HepG2 (cell line): Measurements from ENCODE around the gene ARHGAP10. TPM values are rescaled to one million over a fixed set of nuclear protein-coding genes. Genes with fewer than 3 reads are reported as not detected.

Experiments used
- ATAC-seq: fragments of 200-7000 bp; cut with Tn5 transposase; 3 replicates; pipeline ENCODE4 v1.9.1; 2020; ENCODE audit warnings: mild to moderate bottlenecking, moderate library complexity
- BruUV-seq: library from RNA; stranded (reverse); fragments of 400-500 nt; replicated peaks from 2 replicates; lab custom pipeline; 2021; lab: Mats Ljungman, UMichigan
- CTCF ChIA-PET: fragments of 300-600 bp; formaldehyde crosslinking; extraction: SDS; loops from one replicate; lab custom pipeline; 2021; ENCODE audit warnings: low total read pairs, inconsistent platforms, low intra/inter-chr PET ratio; lab: Yijun Ruan, JAX
- POLR2A ChIA-PET: fragments of 350-600 bp; sonication (Branson Sonifier 250); formaldehyde crosslinking; loops from one replicate; lab custom pipeline; 2020; ENCODE audit warnings: antibody characterized with exemption, inconsistent platforms; lab: Yijun Ruan, JAX
- DNase-seq: peaks from one replicate; pipeline ENCODE4 v3.0.0-alpha.2; 2015; ENCODE audit warnings: low spot score
- FAIRE-seq: peaks from 3 replicates; lab custom pipeline; 2011; peaks lifted over from hg19 to GRCh38; lab: Jason Lieb, UNC
- H2AFZ ChIP-seq: one replicate; pipeline ENCODE4 v1.6.1; 2011; ENCODE audit warnings: low read length, inconsistent platforms
- H3K27ac ChIP-seq: fragments of 300-600 bp; 3 replicates; pipeline ENCODE4 v1.8.0; 2011; ENCODE audit warnings: mixed run types, mild to moderate bottlenecking, mixed read lengths, low read length, inconsistent platforms; ENCODE audit not compliant: insufficient read depth; ENCODE audit errors: extremely low read length
- H3K27me3 ChIP-seq, 2 experiments: fragments of 200-600 bp in 1 of 2; 2 replicates in 1 of 2; 3 replicates in 1 of 2; pipeline versions ENCODE4 v1.6.0 to v1.8.0; 2011; ENCODE audit warnings: low read length in 2 of 2, mild to moderate bottlenecking in 2 of 2, moderate library complexity in 2 of 2, inconsistent platforms in 1 of 2; ENCODE audit not compliant: insufficient read depth in 2 of 2, control insufficient read depth in 1 of 2
- H3K36me3 ChIP-seq, 2 experiments: fragments of 200-600 bp in 1 of 2; replicated peaks in 1 of 2; 2 replicates in 1 of 2; 3 replicates in 1 of 2; pipeline versions ENCODE4 v1.5.1 to v1.8.0; 2011; ENCODE audit warnings: low read length in 2 of 2, inconsistent platforms in 1 of 2; ENCODE audit not compliant: insufficient read depth in 2 of 2, control insufficient read depth in 1 of 2
- H3K4me1 ChIP-seq: 2 replicates; pipeline ENCODE4 v1.5.1; 2012; ENCODE audit warnings: low read length, inconsistent platforms; ENCODE audit not compliant: insufficient read depth
- H3K4me2 ChIP-seq: 2 replicates; pipeline ENCODE4 v1.6.0; 2011; ENCODE audit warnings: low read depth, low read length, inconsistent platforms
- H3K4me3 ChIP-seq, 3 experiments: fragments of 200-600 bp in 1 of 3; sonication (generic), shearing (Covaris generic) in 1 of 3; replicated peaks in 1 of 3; 2 replicates each; pipeline ENCODE4 v1.5.1; 2011 to 2016; ENCODE audit warnings: low read length in 3 of 3, inconsistent platforms in 2 of 3, low read depth in 2 of 3, mild to moderate bottlenecking in 2 of 3, control low read depth in 1 of 3, mixed read lengths in 1 of 3; ENCODE audit not compliant: insufficient read depth in 1 of 3
- H3K79me2 ChIP-seq: one replicate; pipeline ENCODE4 v1.6.1; 2011; ENCODE audit warnings: low read length, inconsistent platforms; ENCODE audit not compliant: insufficient read depth
- H3K9ac ChIP-seq: 2 replicates; pipeline ENCODE4 v1.6.0; 2011; ENCODE audit warnings: mild to moderate bottlenecking, low read depth, low read length, inconsistent platforms; ENCODE audit not compliant: insufficient read depth
- H3K9me3 ChIP-seq: 2 replicates; pipeline ENCODE4 v1.5.1; 2012; ENCODE audit warnings: mild to moderate bottlenecking, low read length
- H4K20me1 ChIP-seq: 2 replicates; pipeline ENCODE4 v1.6.0; 2011; ENCODE audit warnings: inconsistent platforms, mild to moderate bottlenecking, low read length, moderate library complexity; ENCODE audit not compliant: insufficient read depth
- ARNT2 ChIP-seq: sonication (generic); formaldehyde crosslinking; IDR thresholded peaks from 2 replicates; pipeline ENCODE4 v1.8.0; 2022; ENCODE audit warnings: mild to moderate bottlenecking, low read depth, missing genetic modification reagents, moderate library complexity
- KDM3A ChIP-seq: IDR thresholded peaks from 2 replicates; pipeline ENCODE4 v1.6.1; 2018; ENCODE audit warnings: low read depth, missing compliant biosample characterization
- NFATC3 ChIP-seq: sonication (generic); formaldehyde crosslinking; IDR thresholded peaks from 2 replicates; pipeline ENCODE4 v1.5.1; 2020; ENCODE audit warnings: mild to moderate bottlenecking, missing genetic modification reagents
- PCBP2 ChIP-seq: fragments of 200-400 bp; formaldehyde crosslinking; optimal IDR thresholded peaks from 2 replicates; pipeline ENCODE3; 2018; ENCODE audit warnings: low read length, low read depth; ENCODE audit not compliant: poor library complexity, severe bottlenecking
- SP2 ChIP-seq: sonication (generic); formaldehyde crosslinking; IDR thresholded peaks from 2 replicates; pipeline ENCODE4 v1.5.1; 2020; ENCODE audit warnings: mild to moderate bottlenecking, missing genetic modification reagents
- ZNF333 ChIP-seq: sonication (generic); formaldehyde crosslinking; IDR thresholded peaks from 2 replicates; pipeline ENCODE4 v1.4.0; 2020; ENCODE audit warnings: mild to moderate bottlenecking, missing genetic modification reagents, borderline replicate concordance
- ZNF652 ChIP-seq: IDR thresholded peaks from 2 replicates; pipeline ENCODE4 v1.6.1; 2016; ENCODE audit warnings: low read depth, borderline replicate concordance
- ZNF850 ChIP-seq: sonication (generic); formaldehyde crosslinking; conservative IDR thresholded peaks from 2 replicates; pipeline ENCODE4 v1.9.0; 2021; ENCODE audit warnings: mild to moderate bottlenecking, missing genetic modification reagents
- WGBS: methylation state at CpG from one replicate; pipeline ENCODE4 v1.1.6; 2017; ENCODE audit warnings: low lambda C conversion rate; 5-methylcytosine and 5-hydroxymethylcytosine counted together
- in situ Hi-C: cut with HindIII; loops from 2 replicates; pipeline ENCODE4 v1.10.0; 2017; ENCODE audit warnings: low pct_unique_long_range_greater_than_20kb; ENCODE audit not compliant: extremely low pct_ligation_motif_present
- intact Hi-C: fragments of 100-400 bp; cut with micrococcal nuclease; formaldehyde crosslinking; loops from one replicate; pipeline ENCODE4 v1.10.0; 2022; ENCODE audit not compliant: unreplicated experiment
- polyA plus RNA-seq, 8 experiments: library from polyadenylated mRNA; depleted of rRNA in 3 of 8; stranded (reverse) in 7 of 8; unstranded in 1 of 8; fragments of >200 nt; fragmentation: Illumina TruSeq in 4 of 8; extraction: Trizol in 4 of 8; gene quantifications; 2 replicates each; pipeline versions ENCODE4 v1.2.1 to v1.2.3, GENCODE V29; 2011 to 2016; ENCODE audit warnings: low read depth in 4 of 8, missing spikeins in 1 of 8, mixed read lengths in 1 of 8; ENCODE audit not compliant: insufficient read depth in 1 of 8
- total RNA-seq, 5 experiments: library from RNA; depleted of rRNA; stranded (reverse); fragments of >200 nt; fragmentation: Illumina TruSeq; extraction: Trizol; gene quantifications; 2 replicates each; pipeline ENCODE4 v1.2.3, GENCODE V29; 2016; ENCODE audit warnings: low read depth in 1 of 5
- TF ChIP-seq, protein P1 (sequence below): sonication (generic); formaldehyde crosslinking; IDR thresholded peaks from 2 replicates; pipeline ENCODE4 v1.4.0; 2020; ENCODE audit warnings: low read depth, missing genetic modification reagents
- TF ChIP-seq, protein P2 (sequence below): sonication (generic); formaldehyde crosslinking; IDR thresholded peaks from 2 replicates; pipeline ENCODE4 v1.4.0; 2020; ENCODE audit warnings: mild to moderate bottlenecking, missing genetic modification reagents
- TF ChIP-seq, protein P3 (sequence below): sonication (generic); formaldehyde crosslinking; IDR thresholded peaks from 2 replicates; pipeline ENCODE4 v1.4.0; 2020; ENCODE audit warnings: missing genetic modification reagents, borderline replicate concordance

The ARHGAP10 gene
- total and polyA plus RNA-seq, 2 of the 13 experiments (the other 11 are each of a cell fraction or from before 2014, with no cell fraction given), result 0.45 to 1.6 TPM

DNA sequence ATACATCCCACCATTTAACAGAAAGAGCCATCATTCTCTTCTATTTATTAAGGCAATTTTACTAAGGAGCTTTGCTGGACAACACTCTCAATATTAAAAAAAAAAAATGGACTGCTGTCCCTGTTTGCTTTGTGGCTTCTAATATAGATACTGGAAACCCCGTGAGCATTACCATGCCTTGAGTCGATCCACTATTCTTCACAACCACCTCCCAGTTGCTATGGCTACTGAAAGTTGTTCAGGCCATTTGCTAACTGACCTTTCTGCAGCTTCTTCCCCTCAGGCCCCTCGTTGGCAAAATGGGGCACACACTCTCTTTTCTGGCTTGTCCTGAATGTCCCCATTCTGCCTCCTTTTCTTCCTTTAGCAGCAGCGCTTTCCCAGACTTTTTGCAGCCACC lies 369.9 kb downstream of the ARHGAP10 start:
- ATAC-seq (no peak), FAIRE-seq (no peak), DNase-seq (no peak)
- in situ Hi-C loops (no loop called here), intact Hi-C loops (no loop called here)
- H3K9ac ChIP-seq, result no peak overlapping the region
- H3K4me1 ChIP-seq, result no peaks in the 10 kb centered on the region
- no peaks in the 10 kb centered on the region for H3K27me3 ChIP-seq
- no peaks in the 10 kb centered on the region for H4K20me1 ChIP-seq
- ChIA-PET CTCF (no interaction called here), POLR2A (no interaction called here)
- no TSS peak for BruUV-seq
- no peak overlapping the region for H2AFZ ChIP-seq
- no peaks in the 10 kb centered on the region for H3K79me2 ChIP-seq
- no peak overlapping the region for H3K4me2 ChIP-seq
- 37% methylated on average over 4 of the region's 4 CpGs for WGBS
- H3K36me3 ChIP-seq, result no peaks in the 10 kb centered on the region
- TF ChIP-seq NFATC3 (CRISPR knock-in tag), result no peak
- TF ChIP-seq ZNF652 (CRISPR knock-in tag), result no peak
- TF ChIP-seq SP2 (CRISPR knock-in tag), result no peak
- TF ChIP-seq PCBP2, result no peak
- no peaks in the 10 kb centered on the region for H3K9me3 ChIP-seq
- H3K27ac ChIP-seq, result no peak overlapping the region
- H3K4me3 ChIP-seq, result no peak overlapping the region

DNA sequence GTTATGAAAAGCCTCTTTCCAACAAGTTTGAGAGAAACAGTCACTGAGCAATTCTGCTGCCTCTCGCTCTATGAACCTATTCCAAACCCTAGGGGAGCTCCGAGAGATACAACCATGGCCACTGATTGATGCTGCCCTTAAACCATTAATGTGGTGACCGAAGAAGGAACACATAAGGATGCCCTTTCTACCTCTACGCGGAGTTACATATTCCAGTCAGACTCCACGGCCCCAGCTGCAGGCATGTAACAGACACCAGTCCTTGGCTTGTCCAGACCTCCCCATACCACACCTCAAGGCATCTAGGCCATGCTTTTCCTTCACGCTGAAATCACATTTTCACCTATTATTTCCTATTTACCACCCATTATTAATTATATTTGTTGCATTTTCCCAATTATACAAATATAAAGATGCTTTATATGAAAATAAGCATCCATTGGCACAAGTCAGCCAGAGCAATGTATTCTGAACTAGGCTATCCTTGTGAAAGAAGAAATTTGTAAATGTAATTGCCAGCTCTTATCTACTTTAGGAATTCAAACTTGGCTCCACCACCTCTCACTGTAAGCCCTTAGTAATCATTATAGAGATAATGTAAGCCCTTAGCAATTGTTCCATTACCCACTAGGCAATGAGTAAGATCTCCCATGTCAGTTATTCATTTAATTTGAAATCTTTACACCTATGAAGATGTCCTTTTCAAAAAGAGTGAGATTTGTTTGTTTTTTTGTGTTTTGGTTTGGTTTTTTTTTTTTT lies 371.9 kb downstream of the ARHGAP10 start:
- Histone ChIP-seq H3K4me2 (no peak overlapping the region), H3K4me1 (no peaks in the 10 kb centered on the region), H3K27me3 (no peaks in the 10 kb centered on the region), H2AFZ (no peak overlapping the region), H4K20me1 (no peaks in the 10 kb centered on the region), H3K36me3 (no peaks in the 10 kb centered on the region), H3K9ac (no peak overlapping the region), H3K9me3 (no peaks in the 10 kb centered on the region), H3K4me3 (no peak overlapping the region), H3K27ac (no peak overlapping the region), H3K79me2 (no peaks in the 10 kb centered on the region)
- ATAC-seq (no peak), DNase-seq (no peak), FAIRE-seq (no peak)
- in situ Hi-C loops (no loop called here), intact Hi-C loops (no loop called here)
- CTCF ChIA-PET, result no interaction called here
- POLR2A ChIA-PET, result no interaction called here
- BruUV-seq, result no TSS peak
- WGBS, result 60% methylated on average over 7 of the region's 7 CpGs
- TF ChIP-seq ZNF850 (CRISPR knock-in tag), result no peak
- no peak for TF ChIP-seq ARNT2 (CRISPR knock-in tag)
- no peak for TF ChIP-seq KDM3A
- TF ChIP-seq ZNF333 (CRISPR knock-in tag), result no peak
- TF ChIP-seq, protein P1, sequence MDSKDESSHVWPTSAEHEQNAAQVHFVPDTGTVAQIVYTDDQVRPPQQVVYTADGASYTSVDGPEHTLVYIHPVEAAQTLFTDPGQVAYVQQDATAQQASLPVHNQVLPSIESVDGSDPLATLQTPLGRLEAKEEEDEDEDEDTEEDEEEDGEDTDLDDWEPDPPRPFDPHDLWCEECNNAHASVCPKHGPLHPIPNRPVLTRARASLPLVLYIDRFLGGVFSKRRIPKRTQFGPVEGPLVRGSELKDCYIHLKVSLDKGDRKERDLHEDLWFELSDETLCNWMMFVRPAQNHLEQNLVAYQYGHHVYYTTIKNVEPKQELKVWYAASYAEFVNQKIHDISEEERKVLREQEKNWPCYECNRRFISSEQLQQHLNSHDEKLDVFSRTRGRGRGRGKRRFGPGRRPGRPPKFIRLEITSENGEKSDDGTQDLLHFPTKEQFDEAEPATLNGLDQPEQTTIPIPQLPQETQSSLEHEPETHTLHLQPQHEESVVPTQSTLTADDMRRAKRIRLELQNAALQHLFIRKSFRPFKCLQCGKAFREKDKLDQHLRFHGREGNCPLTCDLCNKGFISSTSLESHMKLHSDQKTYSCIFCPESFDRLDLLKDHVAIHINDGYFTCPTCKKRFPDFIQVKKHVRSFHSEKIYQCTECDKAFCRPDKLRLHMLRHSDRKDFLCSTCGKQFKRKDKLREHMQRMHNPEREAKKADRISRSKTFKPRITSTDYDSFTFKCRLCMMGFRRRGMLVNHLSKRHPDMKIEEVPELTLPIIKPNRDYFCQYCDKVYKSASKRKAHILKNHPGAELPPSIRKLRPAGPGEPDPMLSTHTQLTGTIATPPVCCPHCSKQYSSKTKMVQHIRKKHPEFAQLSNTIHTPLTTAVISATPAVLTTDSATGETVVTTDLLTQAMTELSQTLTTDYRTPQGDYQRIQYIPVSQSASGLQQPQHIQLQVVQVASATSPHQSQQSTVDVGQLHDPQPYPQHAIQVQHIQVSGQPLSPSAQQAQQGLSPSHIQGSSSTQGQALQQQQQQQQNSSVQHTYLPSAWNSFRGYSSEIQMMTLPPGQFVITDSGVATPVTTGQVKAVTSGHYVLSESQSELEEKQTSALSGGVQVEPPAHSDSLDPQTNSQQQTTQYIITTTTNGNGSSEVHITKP (CRISPR knock-in tag), result no peak
- TF ChIP-seq, protein P2, sequence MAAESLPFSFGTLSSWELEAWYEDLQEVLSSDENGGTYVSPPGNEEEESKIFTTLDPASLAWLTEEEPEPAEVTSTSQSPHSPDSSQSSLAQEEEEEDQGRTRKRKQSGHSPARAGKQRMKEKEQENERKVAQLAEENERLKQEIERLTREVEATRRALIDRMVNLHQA, result no peak
- TF ChIP-seq, protein P3, sequence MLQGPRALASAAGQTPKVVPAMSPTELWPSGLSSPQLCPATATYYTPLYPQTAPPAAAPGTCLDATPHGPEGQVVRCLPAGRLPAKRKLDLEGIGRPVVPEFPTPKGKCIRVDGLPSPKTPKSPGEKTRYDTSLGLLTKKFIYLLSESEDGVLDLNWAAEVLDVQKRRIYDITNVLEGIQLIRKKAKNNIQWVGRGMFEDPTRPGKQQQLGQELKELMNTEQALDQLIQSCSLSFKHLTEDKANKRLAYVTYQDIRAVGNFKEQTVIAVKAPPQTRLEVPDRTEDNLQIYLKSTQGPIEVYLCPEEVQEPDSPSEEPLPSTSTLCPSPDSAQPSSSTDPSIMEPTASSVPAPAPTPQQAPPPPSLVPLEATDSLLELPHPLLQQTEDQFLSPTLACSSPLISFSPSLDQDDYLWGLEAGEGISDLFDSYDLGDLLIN (CRISPR knock-in tag), result no peak
